OCI-LY7 (cell line): Measurements from ENCODE around the gene TMEM151B. TPM values are rescaled to one million over a fixed set of nuclear protein-coding genes. Genes with fewer than 3 reads are reported as not detected.
"Not testable (repeated sequence)": the region's sequence is repeated elsewhere in the genome, so short reads cannot be mapped to it uniquely, and the experiment has no call there.

Experiments used
- BruUV-seq: library from RNA; stranded (reverse); fragments of 400-500 nt; replicated peaks from 2 replicates; lab custom pipeline; 2021; lab: Mats Ljungman, UMichigan
- CTCF ChIA-PET: fragments of 300-600 bp; sonication (Branson Sonifier 250); formaldehyde crosslinking; loops from one replicate; lab custom pipeline; 2022; ENCODE audit warnings: antibody characterized with exemption; ENCODE audit not compliant: unreplicated experiment; lab: Charles Lee
- POLR2A ChIA-PET: fragments of 300-600 bp; sonication (Branson Sonifier 250); formaldehyde crosslinking; loops from one replicate; lab custom pipeline; 2022; ENCODE audit warnings: antibody characterized with exemption; lab: Charles Lee
- DNase-seq: peaks from one replicate; pipeline ENCODE4 v3.0.0-alpha.2; 2015; ENCODE audit warnings: low spot score
- H2AFZ ChIP-seq: fragments of 200-600 bp; sonication (generic), shearing (Covaris generic); 2 replicates; pipeline ENCODE4 v1.6.1; 2014; ENCODE audit warnings: mild to moderate bottlenecking, antibody characterized with exemption, low read length, moderate library complexity
- H3K27ac ChIP-seq: fragments of 200-600 bp; sonication (generic); 2 replicates; pipeline ENCODE4 v1.5.1; 2014; ENCODE audit warnings: mixed run types, low read depth, mild to moderate bottlenecking, moderate library complexity, low read length, inconsistent platforms; ENCODE audit not compliant: poor library complexity, severe bottlenecking
- H3K36me3 ChIP-seq: fragments of 200-600 bp; sonication (generic); 2 replicates; pipeline ENCODE4 v1.6.1; 2014; ENCODE audit warnings: mild to moderate bottlenecking, antibody characterized with exemption, low read length, moderate library complexity, mixed read lengths; ENCODE audit not compliant: insufficient read depth
- H3K4me1 ChIP-seq: fragments of 200-600 bp; sonication (generic); 2 replicates; pipeline ENCODE4 v1.5.1; 2014; ENCODE audit warnings: mild to moderate bottlenecking, low read length; ENCODE audit not compliant: insufficient read depth, poor library complexity, severe bottlenecking
- H3K4me2 ChIP-seq: fragments of 200-600 bp; sonication (generic); 2 replicates; pipeline ENCODE4 v1.6.1; 2014; ENCODE audit warnings: mild to moderate bottlenecking, low read length
- H3K4me3 ChIP-seq: fragments of 200-600 bp; sonication (generic); 2 replicates; pipeline ENCODE4 v1.5.1; 2014; ENCODE audit warnings: mild to moderate bottlenecking, low read depth, low read length; ENCODE audit not compliant: poor library complexity, severe bottlenecking
- H3K79me2 ChIP-seq: fragments of 200-600 bp; sonication (generic); 2 replicates; pipeline ENCODE4 v1.6.1; 2016; ENCODE audit warnings: low read depth, mild to moderate bottlenecking, low read length, moderate library complexity, mixed read lengths; ENCODE audit not compliant: insufficient read depth
- H3K9me2 ChIP-seq: fragments of 200-600 bp; sonication (generic); 2 replicates; pipeline ENCODE4 v1.6.1; 2016; ENCODE audit warnings: mild to moderate bottlenecking, low read length, mixed read lengths; ENCODE audit not compliant: insufficient read depth
- H3K9me3 ChIP-seq: fragments of 200-600 bp; sonication (generic); 2 replicates; pipeline ENCODE4 v1.6.1; 2014; ENCODE audit warnings: mild to moderate bottlenecking, mixed run types, low read length, mixed read lengths
- H4K20me1 ChIP-seq: fragments of 200-600 bp; sonication (generic); 2 replicates; pipeline ENCODE4 v1.6.1; 2014; ENCODE audit warnings: mild to moderate bottlenecking, antibody characterized with exemption, low read length, moderate library complexity, mixed read lengths; ENCODE audit not compliant: insufficient read depth
- EZH2phosphoT487 ChIP-seq: fragments of 200-600 bp; sonication (generic); IDR thresholded peaks from 2 replicates; pipeline ENCODE4 v1.6.1; 2018; ENCODE audit warnings: low read depth, borderline replicate concordance, mild to moderate bottlenecking, mixed run types, antibody characterized with exemption, low read length, moderate library complexity, mixed read lengths
- intact Hi-C: fragments of 100-400 bp; cut with micrococcal nuclease; formaldehyde crosslinking; loops from one replicate; pipeline ENCODE4 v1.10.0; 2022; ENCODE audit not compliant: unreplicated experiment
- total RNA-seq, 2 experiments: library from RNA; depleted of rRNA in 1 of 2; stranded (reverse); fragments of >200 nt in 1 of 2; shearing (Covaris generic) in 1 of 2; gene quantifications; 2 replicates each; pipeline ENCODE4 v1.2.3, GENCODE V29; 2014 to 2022
- TF ChIP-seq, protein P1 (sequence below): fragments of 200-600 bp; sonication (generic); conservative IDR thresholded peaks from 2 replicates; pipeline ENCODE4 v1.5.1; 2014; ENCODE audit warnings: mild to moderate bottlenecking, antibody characterized with exemption, low read length, moderate library complexity, mixed read lengths

The TMEM151B gene
- total RNA-seq, 2 experiments from 2014 or later, result 0.15 TPM; not detected in 1

DNA sequence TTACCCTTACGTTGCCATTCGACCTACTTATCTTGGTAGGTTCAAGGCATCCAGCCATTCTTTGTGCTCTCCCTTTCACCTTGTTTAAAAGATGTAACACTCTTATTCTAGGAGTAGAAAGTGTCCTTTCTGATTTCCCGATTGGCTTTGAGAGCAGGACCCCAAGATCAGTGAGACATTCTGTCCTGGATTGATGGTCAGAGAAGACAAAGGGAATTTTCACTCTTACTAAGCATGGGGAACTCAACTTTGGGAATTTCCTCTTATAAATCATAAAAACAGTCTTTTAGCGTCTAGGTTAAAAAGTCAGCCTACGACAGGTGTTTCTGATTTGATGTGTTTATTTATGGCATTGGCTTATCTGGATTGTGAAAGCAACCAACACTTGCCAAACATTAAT is 45.7 kb downstream of the TMEM151B start:
- intact Hi-C loops, result no loop called here
- Histone ChIP-seq H3K36me3 (peaks cover 10% of the 10 kb centered on the region), H3K79me2 (peaks cover 11% of the 10 kb centered on the region; the same call in 1 of the 2 replicates), H2AFZ (no peak overlapping the region), H3K27ac (no peak overlapping the region), H3K9me3 (no peaks in the 10 kb centered on the region), H3K4me1 (peaks cover 10% of the 10 kb centered on the region), H3K9me2 (no peaks in the 10 kb centered on the region), H3K4me3 (no peak overlapping the region), H4K20me1 (no peaks in the 10 kb centered on the region), H3K4me2 (no peak overlapping the region)
- ChIA-PET POLR2A (no interaction called here), CTCF (interaction anchor here (0.6 kb wide), 1 partner anchor 135 kb away, joined by 4 read pairs; no protein-coding TSS in a partner anchor)
- BruUV-seq, result no TSS peak
- TF ChIP-seq EZH2phosphoT487, result no peak
- TF ChIP-seq, protein P1, sequence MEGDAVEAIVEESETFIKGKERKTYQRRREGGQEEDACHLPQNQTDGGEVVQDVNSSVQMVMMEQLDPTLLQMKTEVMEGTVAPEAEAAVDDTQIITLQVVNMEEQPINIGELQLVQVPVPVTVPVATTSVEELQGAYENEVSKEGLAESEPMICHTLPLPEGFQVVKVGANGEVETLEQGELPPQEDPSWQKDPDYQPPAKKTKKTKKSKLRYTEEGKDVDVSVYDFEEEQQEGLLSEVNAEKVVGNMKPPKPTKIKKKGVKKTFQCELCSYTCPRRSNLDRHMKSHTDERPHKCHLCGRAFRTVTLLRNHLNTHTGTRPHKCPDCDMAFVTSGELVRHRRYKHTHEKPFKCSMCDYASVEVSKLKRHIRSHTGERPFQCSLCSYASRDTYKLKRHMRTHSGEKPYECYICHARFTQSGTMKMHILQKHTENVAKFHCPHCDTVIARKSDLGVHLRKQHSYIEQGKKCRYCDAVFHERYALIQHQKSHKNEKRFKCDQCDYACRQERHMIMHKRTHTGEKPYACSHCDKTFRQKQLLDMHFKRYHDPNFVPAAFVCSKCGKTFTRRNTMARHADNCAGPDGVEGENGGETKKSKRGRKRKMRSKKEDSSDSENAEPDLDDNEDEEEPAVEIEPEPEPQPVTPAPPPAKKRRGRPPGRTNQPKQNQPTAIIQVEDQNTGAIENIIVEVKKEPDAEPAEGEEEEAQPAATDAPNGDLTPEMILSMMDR, result no peak
- no peak for DNase-seq

DNA sequence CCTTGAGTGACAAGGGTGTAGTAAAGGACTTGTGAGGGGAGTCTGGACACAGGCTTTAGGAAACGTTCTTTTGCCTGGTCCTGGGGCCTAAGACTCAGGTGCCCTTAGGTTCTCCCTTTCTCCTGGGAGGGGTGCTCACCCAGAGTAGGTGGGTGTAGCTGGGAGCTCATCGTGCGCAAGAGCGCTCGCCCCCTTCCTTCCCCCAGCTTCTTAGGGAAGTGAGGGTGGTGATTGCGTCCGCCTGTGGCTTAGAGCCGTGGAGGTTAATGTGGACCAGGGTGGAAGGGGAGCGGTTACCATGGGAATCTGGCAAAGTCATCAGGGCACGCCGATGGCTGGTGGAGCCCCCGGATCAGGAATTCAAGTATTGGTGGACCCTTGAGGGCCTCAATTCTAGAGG is 46.2 kb downstream of the TMEM151B start:
- DNase-seq, result no peak
- no TSS peak for BruUV-seq
- Histone ChIP-seq H4K20me1 (no peaks in the 10 kb centered on the region), H3K9me3 (no peaks in the 10 kb centered on the region), H3K4me2 (no peak overlapping the region), H3K27ac (no peak overlapping the region), H3K36me3 (peaks cover 5% of the 10 kb centered on the region; the same call in 1 of the 2 replicates), H3K4me3 (no peak overlapping the region), H3K79me2 (peaks cover 11% of the 10 kb centered on the region; the same call in 1 of the 2 replicates), H3K4me1 (peaks cover 10% of the 10 kb centered on the region), H2AFZ (no peak overlapping the region), H3K9me2 (no peaks in the 10 kb centered on the region)
- ChIA-PET CTCF (no interaction called here), POLR2A (no interaction called here)
- intact Hi-C loops, result no loop called here
- TF ChIP-seq EZH2phosphoT487, result no peak
- TF ChIP-seq, protein P1, result no peak

DNA sequence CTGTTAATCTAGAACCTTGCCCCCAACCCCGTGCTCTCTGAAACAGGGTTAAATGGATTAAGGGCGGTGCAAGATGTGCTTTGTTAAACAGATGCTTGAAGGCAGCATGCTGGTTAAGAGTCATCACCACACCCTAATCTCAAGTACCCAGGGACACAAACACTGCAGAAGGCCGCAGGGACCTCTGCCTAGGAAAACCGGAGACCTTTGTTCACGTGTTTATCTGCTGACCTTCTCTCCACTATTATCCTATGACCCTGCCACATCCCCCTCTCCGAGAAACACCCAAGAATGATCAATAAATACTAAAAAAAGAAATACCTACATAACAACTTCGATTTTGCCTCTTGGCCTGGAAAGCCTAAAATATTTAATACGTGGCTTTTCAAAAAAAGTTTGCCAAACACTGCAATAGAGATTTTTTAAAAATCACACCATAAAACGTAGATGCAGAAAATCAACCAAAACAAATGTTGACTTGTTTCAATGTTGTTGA is 46.9 kb downstream of the TMEM151B start:
- H3K79me2 ChIP-seq, H3K27ac ChIP-seq, H3K9me3 ChIP-seq, H3K36me3 ChIP-seq, H3K4me2 ChIP-seq, H2AFZ ChIP-seq, DNase-seq, CTCF ChIA-PET, H3K9me2 ChIP-seq, intact Hi-C loops, BruUV-seq, H4K20me1 ChIP-seq, H3K4me1 ChIP-seq, H3K4me3 ChIP-seq, POLR2A ChIA-PET: not testable (repeated sequence)
